Activated T-cell treated with anti-CD3 and anti-CD28 coated beads for 48 hours (primary cell): ENCODE data around the gene PSME1.
A peak's percentile ranks its signal among the peaks of the same experiment; 100 is the strongest.

Experiments
- DNase-seq: peaks from one replicate; pipeline ENCODE4 v3.0.0-alpha.2; 2020; ENCODE audit warnings: low read depth

The PSME1 gene

DNA sequence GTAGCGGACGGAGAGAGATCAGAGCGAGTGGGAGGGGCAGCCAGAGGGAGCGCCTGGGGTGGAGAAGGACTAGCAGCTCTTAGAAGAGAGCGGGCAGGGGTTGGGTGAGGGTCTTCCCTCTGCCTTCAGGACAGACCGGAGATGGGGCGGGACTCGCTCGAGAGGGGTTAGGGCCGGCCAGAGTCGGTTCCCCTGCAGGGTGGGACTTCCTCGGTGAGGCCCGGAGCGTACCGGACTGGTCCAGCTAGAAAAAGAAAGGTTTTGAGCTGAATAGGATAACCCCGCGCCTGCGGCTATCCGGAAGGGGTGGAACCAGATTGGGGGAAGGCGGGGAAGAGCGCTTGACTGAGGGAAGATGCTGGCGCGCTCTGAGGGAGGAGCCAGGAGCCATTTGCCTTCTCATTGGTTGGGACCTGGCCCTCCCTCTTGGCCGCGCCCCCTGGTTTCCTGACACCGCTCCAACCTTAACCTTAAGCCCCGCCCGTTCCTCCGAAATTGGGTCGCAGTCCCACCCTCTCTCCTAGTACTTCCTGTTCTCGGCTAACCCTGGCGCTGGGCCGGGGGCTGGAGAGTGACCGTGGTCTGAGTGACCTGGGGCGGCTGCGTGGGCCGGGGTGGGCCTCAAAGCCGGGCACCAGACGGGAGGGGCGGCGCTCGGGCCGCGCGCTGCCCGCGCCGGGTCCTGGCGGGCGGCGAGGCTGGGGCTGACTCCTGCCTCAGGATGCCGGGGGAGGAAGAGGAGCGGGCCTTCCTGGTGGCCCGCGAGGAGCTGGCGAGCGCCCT lies 11.2 kb downstream of the PSME1 start, which contains the start of gene RNF31:
Gene RNF31, plus strand, starts transcription at position 521 of the 783 bp plus-strand sequence. Its CDS starts 201 bp downstream, at position 722.
- peak; percentile 97 for DNase-seq

DNA sequence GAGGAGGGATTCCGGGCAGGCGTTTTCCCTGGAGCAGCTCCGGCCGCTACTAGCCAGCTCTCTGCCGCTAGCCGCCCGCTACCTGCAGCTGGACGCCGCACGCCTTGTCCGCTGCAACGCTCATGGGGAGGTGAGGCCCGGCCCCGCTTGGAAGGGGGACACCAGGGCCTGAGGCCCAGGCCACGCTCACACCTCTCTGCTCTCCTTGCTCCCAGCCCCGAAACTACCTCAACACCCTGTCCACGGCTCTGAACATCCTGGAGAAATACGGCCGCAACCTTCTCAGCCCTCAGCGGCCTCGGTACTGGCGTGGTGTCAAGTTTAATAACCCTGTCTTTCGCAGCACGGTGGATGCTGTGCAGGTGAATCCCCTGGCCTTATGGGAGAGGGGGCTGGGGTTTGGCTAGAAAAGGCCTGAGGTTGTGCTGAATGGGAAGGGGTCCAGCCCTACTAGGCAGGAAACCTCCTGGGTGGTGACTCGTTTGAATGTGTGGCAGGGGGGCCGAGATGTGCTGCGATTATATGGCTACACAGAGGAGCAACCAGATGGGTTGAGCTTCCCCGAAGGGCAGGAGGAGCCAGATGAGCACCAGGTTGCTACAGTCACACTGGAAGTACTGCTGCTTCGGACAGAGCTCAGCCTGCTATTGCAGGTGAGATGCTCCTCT lies 11.9 kb downstream of the PSME1 start:
- no peak for DNase-seq

DNA sequence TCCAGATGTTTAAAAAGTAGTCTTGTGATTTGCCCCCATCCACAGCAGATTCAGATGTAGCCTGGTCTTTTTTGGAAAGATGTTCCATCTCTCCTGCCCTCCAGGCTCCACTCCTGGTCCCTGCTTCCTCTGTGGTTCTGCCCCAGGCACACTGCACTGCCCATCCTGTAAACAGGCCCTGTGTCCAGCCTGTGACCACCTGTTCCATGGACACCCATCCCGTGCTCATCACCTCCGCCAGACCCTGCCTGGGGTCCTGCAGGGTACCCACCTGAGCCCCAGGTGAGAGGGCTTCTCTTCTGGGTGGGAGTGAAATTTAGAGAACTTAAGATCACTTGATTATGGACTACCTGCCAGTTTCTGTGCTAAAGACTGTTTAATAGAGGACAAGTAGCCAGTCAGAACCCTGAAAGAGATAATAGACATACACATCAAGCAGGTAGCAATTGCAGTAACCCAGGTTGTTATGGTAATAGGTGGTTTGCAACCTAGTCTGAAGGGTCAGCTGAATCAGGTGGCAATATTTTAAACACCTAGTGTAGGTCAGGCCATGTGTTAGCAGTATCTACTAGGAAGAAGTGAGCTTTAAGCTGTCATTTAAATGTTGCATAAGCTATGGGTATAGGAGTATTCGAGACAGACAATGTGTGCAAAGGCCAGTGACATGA lies 13.4 kb downstream of the PSME1 start:
- DNase-seq: no peak

DNA sequence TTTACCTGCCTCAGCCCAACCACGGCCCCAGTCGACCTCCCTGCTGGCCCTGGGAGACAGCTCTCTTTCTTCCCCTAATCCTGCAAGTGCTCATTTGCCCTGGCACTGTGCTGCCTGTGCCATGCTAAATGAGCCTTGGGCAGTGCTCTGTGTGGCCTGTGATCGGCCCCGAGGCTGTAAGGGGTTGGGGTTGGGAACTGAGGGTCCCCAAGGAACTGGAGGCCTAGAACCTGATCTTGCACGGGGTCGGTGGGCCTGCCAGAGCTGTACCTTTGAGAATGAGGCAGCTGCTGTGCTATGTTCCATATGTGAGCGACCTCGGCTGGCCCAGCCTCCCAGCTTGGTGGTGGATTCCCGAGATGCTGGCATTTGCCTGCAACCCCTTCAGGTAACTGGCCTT lies 14.1 kb downstream of the PSME1 start:
- DNase-seq: no peak

DNA sequence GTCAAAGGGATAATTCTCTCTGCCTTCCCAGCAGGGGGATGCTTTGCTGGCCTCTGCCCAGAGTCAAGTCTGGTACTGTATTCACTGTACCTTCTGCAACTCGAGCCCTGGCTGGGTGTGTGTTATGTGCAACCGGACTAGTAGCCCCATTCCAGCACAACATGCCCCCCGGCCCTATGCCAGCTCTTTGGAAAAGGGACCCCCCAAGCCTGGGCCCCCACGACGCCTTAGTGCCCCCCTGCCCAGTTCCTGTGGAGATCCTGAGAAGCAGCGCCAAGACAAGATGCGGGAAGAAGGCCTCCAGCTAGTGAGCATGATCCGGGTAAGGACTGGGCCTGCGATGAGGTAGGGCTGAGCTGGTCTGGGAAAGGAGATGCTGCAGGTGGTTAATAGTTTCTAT lies 14.6 kb downstream of the PSME1 start:
- DNase-seq: no peak

DNA sequence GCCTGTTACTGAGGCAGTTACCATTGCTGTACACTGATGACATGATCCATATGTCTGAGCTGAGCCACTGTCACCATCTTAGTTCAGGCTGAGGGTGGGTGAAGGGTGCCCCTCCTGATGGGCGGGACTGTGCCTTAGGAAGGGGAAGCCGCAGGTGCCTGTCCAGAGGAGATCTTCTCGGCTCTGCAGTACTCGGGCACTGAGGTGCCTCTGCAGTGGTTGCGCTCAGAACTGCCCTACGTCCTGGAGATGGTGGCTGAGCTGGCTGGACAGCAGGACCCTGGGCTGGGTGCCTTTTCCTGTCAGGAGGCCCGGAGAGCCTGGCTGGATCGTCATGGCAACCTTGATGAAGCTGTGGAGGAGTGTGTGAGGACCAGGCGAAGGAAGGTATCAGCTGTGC lies 15.0 kb downstream of the PSME1 start:
- no peak for DNase-seq

DNA sequence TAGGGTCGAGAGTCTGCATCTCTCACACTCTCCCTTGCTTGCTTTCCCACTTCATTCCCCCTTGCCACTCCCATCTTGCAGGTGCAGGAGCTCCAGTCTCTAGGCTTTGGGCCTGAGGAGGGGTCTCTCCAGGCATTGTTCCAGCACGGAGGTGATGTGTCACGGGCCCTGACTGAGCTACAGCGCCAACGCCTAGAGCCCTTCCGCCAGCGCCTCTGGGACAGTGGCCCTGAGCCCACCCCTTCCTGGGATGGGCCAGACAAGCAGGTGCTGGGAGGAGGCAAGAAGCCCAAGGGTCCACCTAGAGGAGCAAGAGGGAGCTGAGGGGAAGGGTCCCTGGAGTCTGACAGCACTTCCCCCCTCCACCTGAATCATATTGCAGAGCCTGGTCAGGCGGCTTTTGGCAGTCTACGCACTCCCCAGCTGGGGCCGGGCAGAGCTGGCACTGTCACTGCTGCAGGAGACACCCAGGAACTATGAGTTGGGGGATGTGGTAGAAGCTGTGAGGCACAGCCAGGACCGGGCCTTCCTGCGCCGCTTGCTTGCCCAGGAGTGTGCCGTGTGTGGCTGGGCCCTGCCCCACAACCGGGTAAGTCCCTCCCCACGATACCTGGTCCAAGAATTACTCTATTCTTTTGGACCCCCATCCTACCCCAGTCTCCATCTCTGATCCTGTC lies 15.5 kb downstream of the PSME1 start:
- no peak for DNase-seq

DNA sequence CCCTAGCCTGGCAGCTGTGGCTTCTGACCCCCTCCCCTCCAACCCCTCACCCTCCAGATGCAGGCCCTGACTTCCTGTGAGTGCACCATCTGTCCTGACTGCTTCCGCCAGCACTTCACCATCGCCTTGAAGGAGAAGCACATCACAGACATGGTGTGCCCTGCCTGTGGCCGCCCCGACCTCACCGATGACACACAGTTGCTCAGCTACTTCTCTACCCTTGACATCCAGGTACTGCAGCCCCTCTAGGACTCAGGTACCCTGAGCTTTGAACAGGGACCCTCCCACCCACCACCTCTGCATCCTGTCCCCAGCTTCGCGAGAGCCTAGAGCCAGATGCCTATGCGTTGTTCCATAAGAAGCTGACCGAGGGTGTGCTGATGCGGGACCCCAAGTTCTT lies 19.1 kb downstream of the PSME1 start:
- DNase-seq: no peak

DNA sequence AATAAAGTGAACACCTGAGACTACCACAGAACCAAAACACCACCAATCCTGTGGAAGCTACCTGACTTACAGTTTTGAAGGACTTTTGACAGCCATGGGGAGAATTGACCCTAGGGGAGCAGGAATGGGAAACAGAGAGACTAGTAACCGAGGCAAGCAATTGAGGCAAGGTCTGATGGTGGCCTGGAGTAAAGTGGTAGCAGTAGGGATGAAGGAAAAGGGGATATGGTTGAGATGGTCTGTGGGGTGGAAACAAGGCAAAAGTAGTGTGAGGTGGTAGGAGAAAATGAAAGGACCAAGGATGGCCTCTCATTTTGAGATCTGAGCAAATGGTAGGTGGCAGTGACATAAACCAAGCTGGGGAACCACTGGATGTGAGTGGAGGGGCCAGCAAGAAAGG lies 20.8 kb downstream of the PSME1 start:
- DNase-seq: no peak

DNA sequence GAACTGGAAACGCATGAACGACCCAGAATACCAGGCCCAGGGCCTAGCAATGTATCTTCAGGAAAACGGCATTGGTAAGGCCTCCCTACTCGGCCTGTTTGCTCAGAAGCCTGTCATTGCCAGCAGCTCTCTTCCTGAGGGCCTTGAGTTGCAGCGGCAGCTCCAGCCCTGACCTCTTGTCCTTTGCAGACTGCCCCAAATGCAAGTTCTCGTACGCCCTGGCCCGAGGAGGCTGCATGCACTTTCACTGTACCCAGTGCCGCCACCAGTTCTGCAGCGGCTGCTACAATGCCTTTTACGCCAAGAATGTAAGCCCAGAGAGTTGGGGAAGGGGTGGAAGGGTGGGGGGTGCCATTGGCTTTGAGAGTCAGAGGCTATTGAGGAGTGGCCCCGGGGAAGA lies 21.3 kb downstream of the PSME1 start:
- DNase-seq: no peak

DNA sequence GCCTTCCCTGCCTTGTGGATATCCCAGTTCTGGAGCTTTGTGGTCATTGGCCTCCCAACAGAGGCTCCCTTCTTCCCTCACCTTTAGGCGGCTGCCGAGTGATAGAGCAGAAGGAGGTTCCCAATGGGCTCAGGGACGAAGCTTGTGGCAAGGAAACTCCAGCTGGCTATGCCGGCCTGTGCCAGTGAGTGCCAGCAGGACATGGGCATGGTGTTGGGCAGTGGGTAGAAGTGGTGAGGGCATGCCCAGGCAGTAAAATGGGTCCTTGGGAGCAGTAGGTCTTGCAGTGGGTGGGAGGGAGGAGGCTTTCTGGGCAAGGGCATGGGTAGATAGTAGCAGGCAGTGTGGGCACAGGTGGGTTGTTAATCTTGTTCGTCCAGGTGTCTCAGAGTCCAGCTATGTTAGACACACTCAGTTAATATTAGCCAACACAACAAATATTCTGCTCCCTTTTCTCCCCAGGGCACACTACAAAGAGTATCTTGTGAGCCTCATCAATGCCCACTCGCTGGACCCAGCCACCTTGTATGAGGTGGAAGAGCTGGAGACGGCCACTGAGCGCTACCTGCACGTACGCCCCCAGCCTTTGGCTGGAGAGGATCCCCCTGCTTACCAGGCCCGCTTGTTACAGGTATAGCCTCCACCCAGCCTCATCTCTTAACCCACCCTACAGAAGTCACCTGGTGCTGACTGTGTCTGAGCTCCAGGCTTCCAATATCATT lies 23.9 kb downstream of the PSME1 start:
- no peak for DNase-seq

DNA sequence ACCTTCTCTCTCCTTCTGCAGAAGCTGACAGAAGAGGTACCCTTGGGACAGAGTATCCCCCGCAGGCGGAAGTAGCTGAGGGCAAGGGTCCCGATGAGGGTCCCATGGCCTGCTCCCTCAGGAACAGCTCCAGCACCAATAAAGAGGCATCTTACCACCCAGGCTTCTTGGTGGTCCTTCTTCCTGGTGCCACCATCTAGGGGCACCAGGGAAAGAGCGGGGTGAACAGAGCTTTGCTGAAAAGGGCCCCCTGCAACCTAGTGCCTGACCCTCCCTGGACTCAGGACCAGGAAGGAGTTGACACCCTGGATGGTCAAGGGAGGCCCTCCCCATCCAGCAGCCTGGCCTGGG lies 24.5 kb downstream of the PSME1 start:
- DNase-seq: no peak

DNA sequence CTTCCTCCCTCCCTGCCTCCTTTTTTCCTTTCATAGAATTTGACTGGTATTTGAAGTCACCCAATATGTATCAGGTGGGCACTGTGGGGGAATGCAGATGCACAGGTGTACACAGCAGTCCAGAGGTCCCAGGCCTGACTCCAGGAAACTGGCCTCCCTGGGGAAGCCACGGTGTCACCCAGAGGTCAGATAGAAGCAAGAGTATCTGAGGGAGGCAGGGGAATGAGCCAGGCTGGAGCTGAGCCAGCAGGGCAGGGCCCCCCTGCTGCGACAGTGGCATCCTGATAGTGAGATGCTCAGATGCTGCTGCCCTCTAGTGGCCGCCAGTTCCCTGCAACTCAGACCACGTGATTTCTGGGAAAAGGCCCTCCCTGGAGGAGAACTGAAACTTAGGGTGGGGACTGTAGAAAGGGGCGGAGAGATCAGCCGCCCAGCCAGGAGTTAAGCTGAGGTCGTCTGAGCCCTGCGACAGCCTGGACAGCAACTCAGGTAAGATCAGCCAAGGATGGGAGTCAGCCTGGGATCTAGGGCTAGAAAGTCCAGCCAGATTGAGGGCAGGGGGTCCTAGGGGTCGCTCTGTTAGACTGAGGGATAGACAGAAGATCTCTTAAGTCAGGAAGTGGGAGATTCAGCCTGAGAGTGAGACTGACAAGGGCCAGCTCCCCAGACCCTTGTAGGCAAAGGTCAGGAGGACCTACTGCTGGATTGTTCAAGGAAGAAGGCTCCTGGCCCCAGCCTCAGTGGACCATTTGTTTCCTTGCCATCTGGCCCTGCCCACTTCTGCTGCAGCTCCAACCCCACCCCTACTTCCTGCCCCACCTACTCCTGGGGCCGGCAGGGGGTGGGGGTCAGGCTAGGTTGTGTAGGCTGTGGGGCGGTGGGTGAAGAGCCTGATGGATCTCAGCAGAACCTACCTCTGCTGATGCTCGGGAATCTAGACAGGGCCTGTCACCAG lies 25.1 kb downstream of the PSME1 start, which contains the start of gene IRF9:
Gene IRF9, plus strand, starts transcription at position 416 of the 955 bp plus-strand sequence. CDS start 880 bp downstream, outside the sequence.
- DNase-seq: peak; percentile 96

DNA sequence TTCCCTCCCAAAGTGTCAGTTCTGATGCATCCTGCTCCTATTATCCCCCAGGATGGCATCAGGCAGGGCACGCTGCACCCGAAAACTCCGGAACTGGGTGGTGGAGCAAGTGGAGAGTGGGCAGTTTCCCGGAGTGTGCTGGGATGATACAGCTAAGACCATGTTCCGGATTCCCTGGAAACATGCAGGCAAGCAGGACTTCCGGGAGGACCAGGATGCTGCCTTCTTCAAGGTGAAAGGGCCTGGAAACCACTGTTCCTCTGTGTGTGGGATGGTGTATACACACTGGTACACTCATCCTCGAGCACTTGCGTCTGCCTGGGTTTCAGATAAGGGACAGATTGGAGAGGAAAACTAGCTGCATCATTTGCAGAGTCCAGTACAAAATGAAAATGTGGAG lies 26.1 kb downstream of the PSME1 start:
- DNase-seq: no peak

DNA sequence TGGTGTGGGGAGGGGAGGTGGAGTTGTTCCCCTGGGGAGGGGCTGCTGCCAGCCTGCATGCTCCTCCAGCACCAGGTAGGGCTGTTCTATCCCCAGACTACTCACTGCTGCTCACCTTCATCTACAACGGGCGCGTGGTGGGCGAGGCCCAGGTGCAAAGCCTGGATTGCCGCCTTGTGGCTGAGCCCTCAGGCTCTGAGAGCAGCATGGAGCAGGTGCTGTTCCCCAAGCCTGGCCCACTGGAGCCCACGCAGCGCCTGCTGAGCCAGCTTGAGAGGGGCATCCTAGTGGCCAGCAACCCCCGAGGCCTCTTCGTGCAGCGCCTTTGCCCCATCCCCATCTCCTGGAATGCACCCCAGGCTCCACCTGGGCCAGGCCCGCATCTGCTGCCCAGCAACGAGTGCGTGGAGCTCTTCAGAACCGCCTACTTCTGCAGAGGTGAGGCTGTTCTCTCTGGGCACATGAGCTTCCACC lies 28.6 kb downstream of the PSME1 start:
- no peak for DNase-seq

DNA sequence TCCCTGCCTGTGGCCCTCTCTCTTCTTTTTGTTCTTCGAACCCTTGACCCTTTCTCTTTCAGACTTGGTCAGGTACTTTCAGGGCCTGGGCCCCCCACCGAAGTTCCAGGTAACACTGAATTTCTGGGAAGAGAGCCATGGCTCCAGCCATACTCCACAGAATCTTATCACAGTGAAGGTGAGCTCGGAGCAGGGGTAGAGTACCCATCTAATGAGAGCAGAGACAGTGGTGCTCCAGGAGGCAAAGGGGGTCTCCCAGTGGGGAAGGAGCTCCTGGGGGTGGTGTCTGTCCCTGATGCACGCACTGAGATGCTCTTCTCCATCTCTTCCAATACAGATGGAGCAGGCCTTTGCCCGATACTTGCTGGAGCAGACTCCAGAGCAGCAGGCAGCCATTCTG lies 29.8 kb downstream of the PSME1 start:
- no peak for DNase-seq

DNA sequence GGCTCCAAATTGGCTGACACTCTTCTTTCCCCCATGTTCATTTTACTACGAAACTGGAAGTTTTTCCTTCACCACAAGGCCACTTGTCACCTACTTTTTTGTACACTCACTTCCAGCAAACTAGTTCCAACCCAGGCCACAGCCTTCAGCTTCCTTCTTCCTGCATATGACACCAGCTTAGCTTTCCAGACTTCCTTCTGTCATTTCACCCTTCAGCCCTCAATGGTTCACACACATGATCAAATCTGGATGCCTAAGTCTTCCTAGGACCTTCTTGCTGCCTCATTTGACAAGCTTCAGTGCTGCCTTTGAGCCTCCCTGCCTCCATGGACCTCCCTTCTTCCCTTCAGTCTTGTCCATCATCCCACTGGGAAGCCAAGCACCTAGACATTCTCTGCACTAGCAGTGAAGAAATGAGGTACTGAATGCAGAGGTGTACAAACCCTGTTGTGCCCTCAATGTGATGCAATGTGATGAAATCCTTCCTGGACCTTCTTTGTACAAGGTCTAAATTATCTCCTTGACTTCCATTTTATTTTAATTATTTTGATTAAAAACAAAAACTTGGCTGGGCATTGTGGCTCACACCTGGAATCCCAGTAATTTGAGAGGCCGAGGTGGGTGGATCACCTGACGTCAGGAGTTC lies 31.6 kb downstream of the PSME1 start:
- no peak for DNase-seq

DNA sequence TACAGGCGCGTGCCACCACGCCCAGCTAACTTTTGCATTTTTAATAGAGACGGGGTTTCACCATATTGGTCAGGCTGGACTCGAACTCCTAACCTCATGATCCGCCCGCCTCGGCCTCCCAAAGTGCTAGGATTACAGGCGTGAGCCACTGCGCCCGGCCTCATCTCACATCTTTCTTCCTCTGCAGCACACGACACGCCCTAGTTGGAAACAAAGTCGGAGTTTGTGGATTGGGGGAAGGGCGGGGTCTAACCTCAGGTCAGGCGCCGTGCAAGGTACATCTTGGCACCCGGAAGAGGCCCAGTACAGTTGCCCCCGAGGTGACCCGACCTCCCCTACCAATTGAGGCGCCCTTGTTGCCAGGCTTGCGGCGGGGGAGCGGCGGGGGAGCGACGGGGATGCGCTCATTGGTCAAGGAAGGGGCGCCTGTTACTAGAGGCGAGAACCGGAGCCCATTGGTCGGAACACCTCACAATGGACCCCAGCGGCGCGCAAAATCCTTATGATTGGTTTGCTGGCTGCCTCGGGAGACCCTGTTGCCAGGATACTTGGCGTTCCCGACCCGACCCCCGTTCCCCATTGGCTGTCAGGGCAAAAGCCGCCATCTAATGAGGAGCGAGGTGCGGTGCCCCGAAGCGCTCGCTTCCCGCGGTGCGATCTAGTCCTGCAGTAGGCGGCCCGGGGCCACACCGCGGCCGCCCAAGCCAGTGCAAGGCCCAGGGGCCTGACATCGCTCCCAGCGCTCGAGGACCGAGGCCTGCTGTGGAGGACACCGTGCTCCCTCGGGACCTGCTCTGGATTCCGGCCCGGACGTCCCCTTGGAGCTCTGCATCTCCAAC lies 35.6 kb downstream of the PSME1 start, which contains the start of gene REC8:
Gene REC8, plus strand, starts transcription at position 659 of the 839 bp plus-strand sequence. CDS start 473 bp downstream, outside the sequence.
- peak; percentile 72 for DNase-seq
